Measurements from ENCODE around the gene MPZ. TPM values are rescaled to one million over a fixed set of nuclear protein-coding genes. Genes with fewer than 3 reads are reported as not detected.

MPZ gene
- total and polyA plus RNA-seq, 10 of the 15 experiments (the other 5 are each of a cell fraction or from before 2014, with no cell fraction given), result 0.09 to 6.9 (median 4.7) TPM

- TF ChIP-seq FOXM1 (IDR thresholded peaks at IDR 0.05; ENCODE audit: low read depth, low read length) (no peak), IKZF1 (conservative IDR thresholded peaks at IDR 0.05) (no peak), BHLHE40 (IDR thresholded peaks at IDR 0.05; ENCODE audit: borderline replicate concordance in 1 of 2, low read depth in 2 of 2, low read length in 1 of 2) (no peak), SP1 (IDR thresholded peaks at IDR 0.05; ENCODE audit: low read depth, low read length) (no peak), CHD2 (IDR thresholded peaks at IDR 0.05; ENCODE audit: borderline replicate concordance, low read depth, low read length) (no peak), RUNX3 (IDR thresholded peaks at IDR 0.05; ENCODE audit: low read length) (peak; percentile 51; the same call in 1 of the 2 replicates), POLR2AphosphoS5 (IDR thresholded peaks at IDR 0.05; ENCODE audit: low read length) (no peak), GATAD2B (conservative IDR thresholded peaks at IDR 0.05; ENCODE audit: low read depth) (no peak), JUNB (IDR thresholded peaks at IDR 0.05) (no peak), RCOR1 (conservative IDR thresholded peaks at IDR 0.05; ENCODE audit: low read depth, low read length) (no peak), EGR1 (IDR thresholded peaks at IDR 0.05; ENCODE audit: borderline replicate concordance in 1 of 2, low read depth in 2 of 2, low read length in 2 of 2) (no peak), PAX5 (IDR thresholded peaks at IDR 0.05; ENCODE audit: borderline replicate concordance, low read depth, low read length) (no peak), ESRRA (IDR thresholded peaks at IDR 0.05; ENCODE audit: low read length) (no peak), NR2C1 (IDR thresholded peaks at IDR 0.05) (no peak), ZNF24 (IDR thresholded peaks at IDR 0.05) (peak; percentile 96), FOXK2 (IDR thresholded peaks at IDR 0.05) (no peak), FOS (IDR thresholded peaks at IDR 0.05; ENCODE audit: borderline replicate concordance, extremely low read depth, insufficient read length) (no peak), NR2F1 (conservative IDR thresholded peaks at IDR 0.05) (no peak; the same call in 1 of the 2 replicates), SREBF1 (IDR thresholded peaks at IDR 0.05; ENCODE audit: low read length) (no peak), SMARCA5 (IDR thresholded peaks at IDR 0.05) (no peak), BACH1 (IDR thresholded peaks at IDR 0.05; ENCODE audit: borderline replicate concordance) (no peak), HSF1 (IDR thresholded peaks at IDR 0.05; ENCODE audit: low read depth, low read length) (no peak), CBFB (IDR thresholded peaks at IDR 0.05; ENCODE audit: low read depth) (no peak), TAF1 (IDR thresholded peaks at IDR 0.05; ENCODE audit: borderline replicate concordance, low read depth, low read length) (no peak), SMAD1 (IDR thresholded peaks at IDR 0.05; ENCODE audit: low read depth, partially characterized antibody) (no peak), IRF4 (IDR thresholded peaks at IDR 0.05; ENCODE audit: low read depth, low read length) (no peak)
Observed at GRCh38 chr1:161298116-161298515, 11.7 kb downstream of the MPZ start (continued).
